H1 (cell line): ENCODE results near the gene FMNL2. TPM values are rescaled to one million over a fixed set of nuclear protein-coding genes. Genes with fewer than 3 reads are reported as not detected.

Experiments
- CTCF ChIA-PET: fragments of 300-600 bp; sonication (Branson Sonifier 250); formaldehyde crosslinking; loops from one replicate; lab custom pipeline; 2021; ENCODE audit not compliant: partially characterized antibody; lab: Charles Lee
- POLR2A ChIA-PET: fragments of 300-600 bp; sonication (Branson Sonifier 250); formaldehyde crosslinking; loops from one replicate; lab custom pipeline; 2021; ENCODE audit warnings: inconsistent platforms; ENCODE audit not compliant: partially characterized antibody; lab: Charles Lee
- DNase-seq, 2 experiments: peaks; one replicate each; pipeline versions ENCODE4 v3.0.0 to v3.0.0-alpha.2; 2010 to 2022; ENCODE audit warnings: low spot score in 2 of 2, low read depth in 1 of 2, mixed read lengths in 1 of 2
- FAIRE-seq: peaks from 2 replicates; lab custom pipeline; 2011; peaks lifted over from hg19 to GRCh38; lab: Jason Lieb, UNC
- H2AFZ ChIP-seq: 2 replicates; pipeline ENCODE4 v1.8.1; 2012; ENCODE audit warnings: low read length, inconsistent platforms
- H2AK5ac ChIP-seq: 2 replicates; pipeline ENCODE4 v1.6.1; 2013; ENCODE audit warnings: low read depth, low read length
- H2BK120ac ChIP-seq: replicated peaks from 2 replicates; pipeline ENCODE3; 2013; ENCODE audit warnings: low read depth, low read length, inconsistent platforms
- H2BK12ac ChIP-seq: 2 replicates; pipeline ENCODE4 v1.6.1; 2013; ENCODE audit warnings: low read depth, low read length
- H2BK15ac ChIP-seq: 2 replicates; pipeline ENCODE4 v1.6.1; 2013; ENCODE audit warnings: low read length
- H2BK20ac ChIP-seq: 2 replicates; pipeline ENCODE4 v1.6.1; 2013; ENCODE audit warnings: low read length
- H2BK5ac ChIP-seq: 2 replicates; pipeline ENCODE4 v1.6.1; 2013; ENCODE audit warnings: low read depth, low read length
- H3K14ac ChIP-seq: 2 replicates; pipeline ENCODE4 v1.6.1; 2013; ENCODE audit warnings: inconsistent platforms; ENCODE audit not compliant: insufficient read length
- H3K18ac ChIP-seq: 2 replicates; pipeline ENCODE4 v1.6.1; 2013; ENCODE audit warnings: low read length; ENCODE audit errors: extremely low read depth
- H3K23ac ChIP-seq: 2 replicates; pipeline ENCODE4 v1.6.1; 2013; ENCODE audit warnings: inconsistent platforms; ENCODE audit not compliant: insufficient read length
- H3K23me2 ChIP-seq: 2 replicates; pipeline ENCODE4 v1.6.1; 2013; ENCODE audit warnings: low read depth, low read length
- H3K27ac ChIP-seq: 2 replicates; pipeline ENCODE4 v1.6.1; 2011; ENCODE audit warnings: low read depth, low read length, inconsistent platforms
- H3K27me3 ChIP-seq, 4 experiments: replicated peaks in 1 of 4; 1 replicate in 1 of 4; 2 replicates in 3 of 4; pipeline versions ENCODE4 v1.6.1 to v1.8.1; 2011 to 2013; ENCODE audit warnings: low read length in 3 of 4, mild to moderate bottlenecking in 3 of 4, inconsistent platforms in 2 of 4, mixed read lengths in 2 of 4, moderate library complexity in 1 of 4; ENCODE audit not compliant: control insufficient read depth in 3 of 4, insufficient read depth in 3 of 4; ENCODE audit errors: extremely low read depth in 1 of 4
- H3K36me3 ChIP-seq, 4 experiments: 2 replicates each; pipeline versions ENCODE4 v1.6.1 to v1.8.1; 2011 to 2013; ENCODE audit warnings: mild to moderate bottlenecking in 4 of 4, low read length in 3 of 4, moderate library complexity in 2 of 4, control low read depth in 1 of 4, inconsistent platforms in 1 of 4; ENCODE audit not compliant: insufficient read depth in 4 of 4, control insufficient read depth in 2 of 4
- H3K4ac ChIP-seq: replicated peaks from 2 replicates; pipeline ENCODE3; 2013; ENCODE audit warnings: low read length, low read depth, mixed read lengths, inconsistent platforms; ENCODE audit not compliant: insufficient read length
- H3K4me1 ChIP-seq, 4 experiments: replicated peaks in 1 of 4; 1 replicate in 1 of 4; 2 replicates in 3 of 4; pipeline versions ENCODE4 v1.6.1 to v1.8.1; 2011 to 2013; ENCODE audit warnings: low read length in 3 of 4, inconsistent platforms in 2 of 4, mixed read lengths in 1 of 4; ENCODE audit not compliant: insufficient read depth in 4 of 4, control insufficient read depth in 3 of 4
- H3K4me2 ChIP-seq, 2 experiments: 2 replicates each; pipeline versions ENCODE4 v1.6.1 to v1.8.1; 2011 to 2013; ENCODE audit warnings: low read depth in 2 of 2, low read length in 2 of 2, control low read depth in 1 of 2, inconsistent platforms in 1 of 2, mild to moderate bottlenecking in 1 of 2; ENCODE audit not compliant: insufficient read depth in 1 of 2
- H3K4me3 ChIP-seq, 4 experiments: fragments of 200-600, 300-600 bp in 1 of 4; sonication (generic), shearing (Covaris generic), sonication (Bioruptor Twin) in 1 of 4; 2 replicates each; pipeline versions ENCODE4 v1.5.1 to v1.8.1; 2011 to 2016; ENCODE audit warnings: low read length in 4 of 4, low read depth in 3 of 4, control low read depth in 2 of 4, inconsistent platforms in 2 of 4, mild to moderate bottlenecking in 2 of 4, mixed read lengths in 1 of 4, moderate library complexity in 1 of 4; ENCODE audit not compliant: insufficient read depth in 2 of 4; ENCODE audit errors: extremely low read depth in 1 of 4
- H3K56ac ChIP-seq: replicated peaks from 2 replicates; pipeline ENCODE3; 2013; ENCODE audit warnings: low read depth, mild to moderate bottlenecking, mixed read lengths, low read length, inconsistent platforms; ENCODE audit not compliant: insufficient read length
- H3K79me1 ChIP-seq: 2 replicates; pipeline ENCODE4 v1.6.1; 2013; ENCODE audit warnings: low read depth, low read length, control low read depth
- H3K79me2 ChIP-seq, 2 experiments: 2 replicates each; pipeline versions ENCODE4 v1.6.1 to v1.8.1; 2012 to 2013; ENCODE audit warnings: low read length in 2 of 2, mild to moderate bottlenecking in 2 of 2, inconsistent platforms in 1 of 2; ENCODE audit not compliant: insufficient read depth in 2 of 2, control insufficient read depth in 1 of 2
- H3K9ac ChIP-seq, 4 experiments: replicated peaks in 1 of 4; 1 replicate in 1 of 4; 2 replicates in 3 of 4; pipeline versions ENCODE4 v1.6.1 to v1.8.1; 2011 to 2013; ENCODE audit warnings: low read depth in 3 of 4, low read length in 3 of 4, control low read depth in 2 of 4, mild to moderate bottlenecking in 2 of 4, moderate library complexity in 2 of 4, inconsistent platforms in 1 of 4; ENCODE audit errors: extremely low read depth in 1 of 4
- H3K9me3 ChIP-seq, 2 experiments: 2 replicates each; pipeline versions ENCODE4 v1.6.1 to v1.8.1; 2012 to 2013; ENCODE audit warnings: mild to moderate bottlenecking in 2 of 2, moderate library complexity in 2 of 2, control low read depth in 1 of 2, inconsistent platforms in 1 of 2, low read depth in 1 of 2, low read length in 1 of 2, mixed read lengths in 1 of 2; ENCODE audit not compliant: insufficient read depth in 2 of 2
- H4K20me1 ChIP-seq, 2 experiments: replicated peaks in 1 of 2; 2 replicates each; pipeline versions ENCODE3 to v1.8.1; 2011 to 2013; ENCODE audit warnings: inconsistent platforms in 2 of 2, low read length in 2 of 2, mild to moderate bottlenecking in 1 of 2; ENCODE audit not compliant: insufficient read depth in 2 of 2, control insufficient read depth in 1 of 2
- H4K5ac ChIP-seq: 2 replicates; pipeline ENCODE4 v1.6.1; 2013; ENCODE audit warnings: low read length, low read depth, mixed read lengths, inconsistent platforms; ENCODE audit not compliant: insufficient read length
- H4K8ac ChIP-seq: 2 replicates; pipeline ENCODE4 v1.8.0; 2013; ENCODE audit warnings: mild to moderate bottlenecking, moderate library complexity, low read length, inconsistent platforms; ENCODE audit not compliant: insufficient read depth; ENCODE audit errors: extremely low read depth
- H4K91ac ChIP-seq: replicated peaks from 2 replicates; pipeline ENCODE3; 2013; ENCODE audit warnings: low read length, mixed read lengths, inconsistent platforms; ENCODE audit not compliant: insufficient read length
- EGR1 ChIP-seq: IDR thresholded peaks from 2 replicates; pipeline ENCODE4 v1.6.1; 2011; ENCODE audit warnings: low read depth, low read length, borderline replicate concordance
- GTF2F1 ChIP-seq: IDR thresholded peaks from 2 replicates; pipeline ENCODE4 v1.6.1; 2012; ENCODE audit warnings: low read depth, low read length, improper control_type of control experiment, borderline replicate concordance
- WGBS, 2 experiments: shearing (Covaris generic) in 1 of 2; methylation state at CpG; one replicate each; pipeline versions ENCODE4 v1.1.6 to v1.1.7; 2013 to 2015; ENCODE audit warnings: low lambda C conversion rate in 2 of 2, mixed read lengths in 2 of 2, inconsistent platforms in 1 of 2, low coverage in 1 of 2, missing lambda C conversion rate in 1 of 2; ENCODE audit not compliant: insufficient replicate concordance in 2 of 2, insufficient coverage in 1 of 2, insufficient read length in 1 of 2; ENCODE audit errors: extremely low coverage in 1 of 2, missing lambda C conversion rate in 1 of 2; 5-methylcytosine and 5-hydroxymethylcytosine counted together
- polyA plus RNA-seq, 7 experiments: library from polyadenylated mRNA; depleted of rRNA in 3 of 7; stranded (reverse) in 5 of 7; unstranded in 2 of 7; fragments of >200 nt in 5 of 7; fragments of 200-250 nt in 2 of 7; gene quantifications; 1 replicate in 5 of 7; 2 replicates in 1 of 7; 4 replicates in 1 of 7; pipeline versions ENCODE4 v1.2.1 to v1.2.3, GENCODE V29; 2011 to 2013; ENCODE audit warnings: missing spikeins in 2 of 7, mixed read lengths in 2 of 7
- total RNA-seq: library from RNA; stranded (reverse); fragmentation: NEBNext Ultra II Directional; extraction: Animal tissue kit (Norgen Biotek cat#: 25700); gene quantifications from 2 replicates; pipeline ENCODE4 v1.2.1, GENCODE V29; 2021

The FMNL2 gene
- total and polyA plus RNA-seq, 2 of the 8 experiments (the other 6 are each of a cell fraction or from before 2014, with no cell fraction given), result 15.5 to 45.1 TPM

DNA sequence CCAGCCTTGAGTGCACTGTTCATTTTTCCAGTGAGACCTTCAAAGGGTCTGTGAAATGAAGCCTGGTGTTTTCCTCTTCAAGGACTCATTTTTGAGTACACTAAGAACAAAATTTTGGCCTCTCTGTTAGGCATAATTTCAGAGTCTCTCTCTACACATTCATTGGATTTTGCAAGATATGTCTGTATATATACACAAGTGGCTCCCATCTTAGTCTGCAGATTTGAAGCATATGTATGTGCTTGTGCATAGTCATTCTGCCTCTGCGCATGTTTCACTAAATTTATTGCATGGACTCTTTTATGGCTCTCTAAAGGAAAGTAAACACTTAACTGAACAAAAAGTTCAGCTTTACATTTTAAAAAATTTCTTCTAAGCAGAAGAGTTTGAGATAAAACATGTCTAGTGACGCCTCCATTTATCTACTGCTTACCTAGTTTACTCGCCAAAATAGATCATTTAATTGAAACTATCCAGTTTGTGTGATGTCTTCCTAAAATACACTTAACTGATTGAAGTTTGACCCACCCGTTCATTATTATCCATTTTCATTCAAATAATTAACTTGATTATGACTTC is 145.9 kb downstream of the FMNL2 start:
- ChIA-PET POLR2A (no interaction called here), CTCF (no interaction called here)
- FAIRE-seq, result no peak

More for the DNA sequence above, 145.9 kb downstream of the FMNL2 start:
- no peaks in the 10 kb centered on the region for H3K9me3 ChIP-seq
- H3K36me3 ChIP-seq, result no peaks in the 10 kb centered on the region
- no peak overlapping the region for H2BK12ac ChIP-seq
- no peak overlapping the region for H3K23ac ChIP-seq
- no peak overlapping the region for H2BK5ac ChIP-seq
- no peak overlapping the region for H2BK20ac ChIP-seq
- peaks cover 6% of the 10 kb centered on the region; the same call in 1 of the 2 replicates for H3K79me1 ChIP-seq
- no peaks in the 10 kb centered on the region for H3K27me3 ChIP-seq
- 91% methylated on average over 4 of the region's 4 CpGs; no CpG with 5 or more reads in 1 of the 2 experiments for WGBS, 2 experiments
- no peak overlapping the region for H3K56ac ChIP-seq
- H2AK5ac ChIP-seq, result no peak overlapping the region
- H3K18ac ChIP-seq, result no peak overlapping the region
- no peak overlapping the region for H4K91ac ChIP-seq
- no peak overlapping the region for H3K27ac ChIP-seq
- H3K79me2 ChIP-seq, result peaks cover 3 to 78% of the 10 kb centered on the region in 2 experiments; a peak in 3 of 4 replicates
- no peak overlapping the region for H4K5ac ChIP-seq
- H3K4me2 ChIP-seq, result no peak overlapping the region
- no peak overlapping the region; the same call in 1 of the 2 replicates for H2BK15ac ChIP-seq
- no peak overlapping the region for H4K8ac ChIP-seq
- H3K9ac ChIP-seq, result no peak overlapping the region
- H2AFZ ChIP-seq, result no peak overlapping the region
- peaks cover under 1 to 7% (median 3%) of the 10 kb centered on the region in 4 experiments; a peak in 4 of 7 replicates for H3K4me1 ChIP-seq
- no peak overlapping the region for H2BK120ac ChIP-seq
- peaks cover 0 to 1% of the 10 kb centered on the region in 2 experiments for H4K20me1 ChIP-seq
- no peaks in the 10 kb centered on the region for H3K23me2 ChIP-seq
- no peak for TF ChIP-seq EGR1
- TF ChIP-seq GTF2F1, result no peak
- no peak for DNase-seq
- H3K4me3 ChIP-seq, result no peak overlapping the region
- H3K4ac ChIP-seq, result no peak overlapping the region
- no peak overlapping the region for H3K14ac ChIP-seq
